ENCODE data around the gene ST13. TPM values are rescaled to one million over a fixed set of nuclear protein-coding genes. Genes with fewer than 3 reads are reported as not detected.
A peak's percentile ranks its signal among the peaks of the same experiment; 100 is the strongest.

ST13 gene
- total and polyA plus RNA-seq, 9 of the 15 experiments (the other 6 are each of a cell fraction or from before 2014, with no cell fraction given), result 53.6 to 311 (median 195) TPM

DNA sequence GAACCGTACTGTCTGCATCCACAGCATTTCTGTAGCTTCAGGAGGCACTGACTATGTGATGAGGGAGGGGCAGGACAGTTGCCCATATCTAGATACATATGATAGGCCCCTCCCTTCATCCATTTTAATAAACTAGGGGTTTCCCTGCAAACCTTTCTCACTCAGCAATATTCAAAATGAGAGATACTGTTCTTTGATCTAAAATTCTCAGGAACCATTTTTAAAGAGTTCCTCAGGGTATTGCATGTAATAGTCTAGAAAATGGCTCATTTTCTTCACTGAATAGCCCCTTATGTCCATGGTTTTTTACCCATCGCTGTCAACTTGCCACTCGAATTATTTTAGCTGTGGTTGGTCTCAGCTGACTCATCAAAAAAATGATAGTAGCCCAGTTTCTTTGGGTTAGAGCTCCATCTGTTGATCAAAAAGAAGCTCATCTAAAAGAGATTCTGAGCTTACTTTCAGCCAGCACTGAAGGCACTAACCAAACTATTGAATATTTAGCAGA lies 42.5 kb upstream of the ST13 start (continued):
- TF ChIP-seq SMC3 (conservative IDR thresholded peaks at IDR 0.05; ENCODE audit: insufficient read depth, low read depth, low read length) (0 out of 2 replicates have a peak, but pooled peaks have one; percentile 23), MAFG (tag; conservative IDR thresholded peaks at IDR 0.05) (peak; percentile 98), ERF (CRISPR knock-in tag; IDR thresholded peaks at IDR 0.05) (no peak), TRIM28 (IDR thresholded peaks at IDR 0.05) (no peak), SRSF1 (IDR thresholded peaks at IDR 0.05; ENCODE audit: low read depth, low read length) (no peak), JUND (IDR thresholded peaks at IDR 0.05; ENCODE audit: borderline replicate concordance, low read depth, low read length) (peak; percentile 53), JUND (tag; IDR thresholded peaks at IDR 0.05; ENCODE audit: borderline replicate concordance, low read depth, low read length) (no peak)
- TF ChIP-seq, protein P1, sequence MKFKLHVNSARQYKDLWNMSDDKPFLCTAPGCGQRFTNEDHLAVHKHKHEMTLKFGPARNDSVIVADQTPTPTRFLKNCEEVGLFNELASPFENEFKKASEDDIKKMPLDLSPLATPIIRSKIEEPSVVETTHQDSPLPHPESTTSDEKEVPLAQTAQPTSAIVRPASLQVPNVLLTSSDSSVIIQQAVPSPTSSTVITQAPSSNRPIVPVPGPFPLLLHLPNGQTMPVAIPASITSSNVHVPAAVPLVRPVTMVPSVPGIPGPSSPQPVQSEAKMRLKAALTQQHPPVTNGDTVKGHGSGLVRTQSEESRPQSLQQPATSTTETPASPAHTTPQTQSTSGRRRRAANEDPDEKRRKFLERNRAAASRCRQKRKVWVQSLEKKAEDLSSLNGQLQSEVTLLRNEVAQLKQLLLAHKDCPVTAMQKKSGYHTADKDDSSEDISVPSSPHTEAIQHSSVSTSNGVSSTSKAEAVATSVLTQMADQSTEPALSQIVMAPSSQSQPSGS (CRISPR knock-in tag; IDR thresholded peaks at IDR 0.05), result no peak
- TF ChIP-seq, protein P2, sequence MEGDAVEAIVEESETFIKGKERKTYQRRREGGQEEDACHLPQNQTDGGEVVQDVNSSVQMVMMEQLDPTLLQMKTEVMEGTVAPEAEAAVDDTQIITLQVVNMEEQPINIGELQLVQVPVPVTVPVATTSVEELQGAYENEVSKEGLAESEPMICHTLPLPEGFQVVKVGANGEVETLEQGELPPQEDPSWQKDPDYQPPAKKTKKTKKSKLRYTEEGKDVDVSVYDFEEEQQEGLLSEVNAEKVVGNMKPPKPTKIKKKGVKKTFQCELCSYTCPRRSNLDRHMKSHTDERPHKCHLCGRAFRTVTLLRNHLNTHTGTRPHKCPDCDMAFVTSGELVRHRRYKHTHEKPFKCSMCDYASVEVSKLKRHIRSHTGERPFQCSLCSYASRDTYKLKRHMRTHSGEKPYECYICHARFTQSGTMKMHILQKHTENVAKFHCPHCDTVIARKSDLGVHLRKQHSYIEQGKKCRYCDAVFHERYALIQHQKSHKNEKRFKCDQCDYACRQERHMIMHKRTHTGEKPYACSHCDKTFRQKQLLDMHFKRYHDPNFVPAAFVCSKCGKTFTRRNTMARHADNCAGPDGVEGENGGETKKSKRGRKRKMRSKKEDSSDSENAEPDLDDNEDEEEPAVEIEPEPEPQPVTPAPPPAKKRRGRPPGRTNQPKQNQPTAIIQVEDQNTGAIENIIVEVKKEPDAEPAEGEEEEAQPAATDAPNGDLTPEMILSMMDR (IDR thresholded peaks at IDR 0.05 in 2 of 3, conservative IDR thresholded peaks at IDR 0.05 in 1 of 3; ENCODE audit: insufficient read depth in 2 of 3, low read depth in 1 of 3, low read length in 3 of 3), result peak; percentile 37 to 71 (median 58); a peak in 5 of 6 replicates

All from K562 (cell line).